GM18861 (cell line): ENCODE results near the gene RTTN.
A peak's percentile ranks its signal among the peaks of the same experiment; 100 is the strongest.
"Not testable (repeated sequence)": the region's sequence is repeated elsewhere in the genome, so short reads cannot be mapped to it uniquely, and the experiment has no call there.

Experiments
- ATAC-seq: cut with Tn5 transposase; IDR thresholded peaks from one replicate; pipeline ENCODE4 v1.9.1; 2021; ENCODE audit not compliant: unreplicated experiment

The RTTN gene

GRCh38 chr18:69982417-69982816 is 223.1 kb downstream of the RTTN start:
- no peak for ATAC-seq

GRCh38 chr18:69981948-69982347 is 223.5 kb downstream of the RTTN start:
- peak; percentile 60 for ATAC-seq

- ATAC-seq: no peak
Observed at GRCh38 chr18:69980982-69981804, 224.3 kb downstream of the RTTN start.

- ATAC-seq: no peak
Observed at GRCh38 chr18:69980509-69980908, 225.0 kb downstream of the RTTN start.

GRCh38 chr18:69978732-69979715 is 226.5 kb downstream of the RTTN start:
- ATAC-seq: peak; percentile 74

- ATAC-seq: not testable (repeated sequence)
Observed at GRCh38 chr18:69975294-69975693, 230.2 kb downstream of the RTTN start.

GRCh38 chr18:69974365-69974764 is 231.1 kb downstream of the RTTN start:
- no peak for ATAC-seq

- no peak for ATAC-seq
Observed at GRCh38 chr18:69969491-69969890, 236.0 kb downstream of the RTTN start.

- ATAC-seq: peak; percentile 75
Observed at GRCh38 chr18:69968039-69968438, 237.4 kb downstream of the RTTN start.

- no peak for ATAC-seq
Observed at GRCh38 chr18:69963196-69963595, 242.3 kb downstream of the RTTN start.

- ATAC-seq: no peak
Observed at GRCh38 chr18:69961718-69962117, 243.8 kb downstream of the RTTN start.

- peak; percentile 44 for ATAC-seq
Observed at GRCh38 chr18:69958422-69958821, 247.1 kb downstream of the RTTN start.

GRCh38 chr18:69957747-69958146 is 247.7 kb downstream of the RTTN start:
- no peak for ATAC-seq

- no peak for ATAC-seq
Observed at GRCh38 chr18:69956665-69957620, 248.5 kb downstream of the RTTN start.

- ATAC-seq: peak; percentile 32
Observed at GRCh38 chr18:69956057-69956456, 249.4 kb downstream of the RTTN start.

GRCh38 chr18:69954719-69955480 is 250.6 kb downstream of the RTTN start:
- ATAC-seq: no peak

GRCh38 chr18:69953191-69953590 is 252.3 kb downstream of the RTTN start:
- ATAC-seq: no peak
